GM12864 (cell line): Measurements from ENCODE around the gene KRT12.

ENCODE experiments used
- DNase-seq: peaks from one replicate; pipeline ENCODE4 v3.0.0-alpha.2; 2011; ENCODE audit warnings: low read depth
- H3K4me3 ChIP-seq: 2 replicates; pipeline ENCODE4 v1.5.1; 2011; ENCODE audit warnings: mild to moderate bottlenecking, low read depth, low read length, control low read depth
- TF ChIP-seq, protein P1 (sequence below): IDR thresholded peaks from 2 replicates; pipeline ENCODE4 v1.5.1; 2011; ENCODE audit warnings: low read depth, mild to moderate bottlenecking, moderate library complexity, low read length, control low read depth, inconsistent platforms; ENCODE audit errors: missing control alignments

Gene KRT12

DNA sequence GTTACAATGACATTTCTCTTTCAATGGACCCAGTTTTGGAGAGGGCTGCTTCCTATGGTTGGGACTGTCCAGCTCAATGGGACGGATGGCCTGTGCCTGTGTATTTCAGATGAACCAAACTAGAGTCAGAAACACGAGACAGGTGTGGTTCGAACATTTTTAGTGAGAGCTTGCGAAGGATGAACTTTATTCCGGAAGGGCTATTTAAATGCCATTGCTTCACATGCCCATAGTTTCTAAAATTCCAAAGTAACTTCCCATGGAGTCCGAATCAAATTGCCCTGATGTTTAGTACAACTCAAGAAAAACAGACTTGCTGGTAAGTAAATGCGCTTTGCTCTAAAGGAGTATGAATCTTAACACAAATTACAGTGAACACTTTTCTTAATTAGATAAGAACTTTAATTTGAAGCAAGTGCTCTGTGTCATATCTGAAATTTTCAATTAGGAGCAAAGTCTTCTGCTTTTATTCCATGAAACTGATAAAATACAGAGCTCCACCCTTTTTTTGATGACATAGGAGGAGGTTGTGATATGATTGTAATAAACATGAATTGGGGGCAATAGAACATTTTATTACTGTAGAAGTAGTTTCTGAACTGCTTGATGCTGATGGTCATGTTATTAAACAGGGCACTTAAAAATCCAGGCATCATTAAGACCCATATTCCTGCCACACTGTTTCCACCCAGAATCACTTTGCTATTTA lies 16.8 kb upstream of the KRT12 start:
- TF ChIP-seq, protein P1, sequence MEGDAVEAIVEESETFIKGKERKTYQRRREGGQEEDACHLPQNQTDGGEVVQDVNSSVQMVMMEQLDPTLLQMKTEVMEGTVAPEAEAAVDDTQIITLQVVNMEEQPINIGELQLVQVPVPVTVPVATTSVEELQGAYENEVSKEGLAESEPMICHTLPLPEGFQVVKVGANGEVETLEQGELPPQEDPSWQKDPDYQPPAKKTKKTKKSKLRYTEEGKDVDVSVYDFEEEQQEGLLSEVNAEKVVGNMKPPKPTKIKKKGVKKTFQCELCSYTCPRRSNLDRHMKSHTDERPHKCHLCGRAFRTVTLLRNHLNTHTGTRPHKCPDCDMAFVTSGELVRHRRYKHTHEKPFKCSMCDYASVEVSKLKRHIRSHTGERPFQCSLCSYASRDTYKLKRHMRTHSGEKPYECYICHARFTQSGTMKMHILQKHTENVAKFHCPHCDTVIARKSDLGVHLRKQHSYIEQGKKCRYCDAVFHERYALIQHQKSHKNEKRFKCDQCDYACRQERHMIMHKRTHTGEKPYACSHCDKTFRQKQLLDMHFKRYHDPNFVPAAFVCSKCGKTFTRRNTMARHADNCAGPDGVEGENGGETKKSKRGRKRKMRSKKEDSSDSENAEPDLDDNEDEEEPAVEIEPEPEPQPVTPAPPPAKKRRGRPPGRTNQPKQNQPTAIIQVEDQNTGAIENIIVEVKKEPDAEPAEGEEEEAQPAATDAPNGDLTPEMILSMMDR: no peak
- no peak overlapping the region for H3K4me3 ChIP-seq
- no peak for DNase-seq

DNA sequence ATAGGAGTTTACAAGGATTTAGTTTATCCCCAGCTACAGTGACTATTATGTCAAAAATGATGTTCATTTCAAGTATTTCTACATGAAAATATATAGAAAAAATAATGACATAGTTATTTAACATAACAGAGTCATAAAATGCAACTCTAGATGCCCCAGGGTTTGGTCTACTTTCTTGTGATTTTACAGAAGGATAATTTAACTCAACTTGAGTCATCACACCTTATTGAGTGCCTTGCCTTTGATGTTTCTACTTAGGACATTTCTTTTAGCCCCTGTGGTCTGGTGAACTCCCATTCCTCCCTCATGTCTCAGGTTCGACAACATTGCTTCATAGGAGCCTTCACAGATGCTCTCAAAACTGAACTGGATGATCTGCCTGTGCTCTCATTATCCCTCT lies 16.0 kb upstream of the KRT12 start:
- H3K4me3 ChIP-seq: no peak overlapping the region
- TF ChIP-seq, protein P1: no peak
- no peak for DNase-seq

- DNase-seq: no peak
- TF ChIP-seq, protein P1: no peak
- H3K4me3 ChIP-seq: no peak overlapping the region
Measured at GRCh38 chr17:40879026-40879425, 12.0 kb upstream of the KRT12 start.

DNA sequence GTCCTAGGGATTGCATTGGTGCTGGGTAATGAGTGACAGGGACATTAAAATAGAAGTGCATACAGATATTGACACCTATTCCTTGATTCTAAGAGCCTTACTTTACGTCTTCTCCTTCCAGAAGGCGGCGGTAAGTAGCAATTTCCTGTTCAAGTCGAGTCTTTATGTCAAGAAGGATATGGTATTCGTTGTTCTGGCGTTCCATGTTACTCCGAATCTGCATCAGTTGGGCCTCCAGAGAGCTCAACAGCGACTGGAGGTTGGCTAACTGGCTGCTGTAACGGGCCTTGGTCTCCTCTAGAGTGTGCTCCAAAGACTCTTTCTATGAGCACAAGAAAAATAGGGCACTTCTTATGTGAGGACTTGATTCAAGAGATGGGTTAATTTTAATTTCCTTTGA lies 11.0 kb upstream of the KRT12 start:
- DNase-seq: no peak
- H3K4me3 ChIP-seq: no peak overlapping the region
- TF ChIP-seq, protein P1: no peak

GRCh38 chr17:40873801-40874200 lies 6.8 kb upstream of the KRT12 start:
- no peak overlapping the region for H3K4me3 ChIP-seq
- TF ChIP-seq, protein P1: no peak
- no peak for DNase-seq

GRCh38 chr17:40873255-40873654 lies 6.2 kb upstream of the KRT12 start:
- no peak for DNase-seq
- TF ChIP-seq, protein P1: no peak
- no peak overlapping the region for H3K4me3 ChIP-seq

GRCh38 chr17:40872416-40872815 lies 5.4 kb upstream of the KRT12 start:
- TF ChIP-seq, protein P1: no peak
- H3K4me3 ChIP-seq: no peak overlapping the region
- no peak for DNase-seq
